Endothelial cell of umbilical vein (primary cell): ENCODE measurements around the gene SMARCC1. TPM values are rescaled to one million over a fixed set of nuclear protein-coding genes. Genes with fewer than 3 reads are reported as not detected.

Experiments used
- BruUV-seq: library from RNA; stranded (reverse); fragments of 400-500 nt; replicated peaks from 2 replicates; lab custom pipeline; 2021; lab: Mats Ljungman, UMichigan
- CTCF ChIA-PET: fragments of 300-600, 350-600 bp; sonication (Branson Sonifier 250); formaldehyde crosslinking; loops from one replicate; lab custom pipeline; 2021; ENCODE audit warnings: antibody characterized with exemption, inconsistent platforms; lab: Charles Lee
- POLR2A ChIA-PET: fragments of 300-600, 350-600 bp; sonication (Branson Sonifier 250); formaldehyde crosslinking; loops from one replicate; lab custom pipeline; 2021; ENCODE audit warnings: antibody characterized with exemption, inconsistent platforms; lab: Charles Lee
- DNase-seq: peaks from one replicate; pipeline ENCODE4 v3.0.0-alpha.2; 2011; ENCODE audit warnings: low read depth, low spot score
- FAIRE-seq: peaks from 2 replicates; lab custom pipeline; 2011; peaks lifted over from hg19 to GRCh38; lab: Jason Lieb, UNC
- H2AFZ ChIP-seq: 2 replicates; pipeline ENCODE4 v1.6.0; 2012; ENCODE audit warnings: low read depth, low read length, control low read depth, inconsistent platforms
- H3K27ac ChIP-seq: 2 replicates; pipeline ENCODE4 v1.5.1; 2011; ENCODE audit warnings: low read depth, mild to moderate bottlenecking, control low read depth, low read length, moderate library complexity; ENCODE audit not compliant: insufficient read depth
- H3K27me3 ChIP-seq, 2 experiments: 2 replicates each; pipeline versions ENCODE4 v1.6.0 to v1.6.1; 2011; ENCODE audit warnings: low read length in 2 of 2, mixed read lengths in 1 of 2; ENCODE audit not compliant: control insufficient read depth in 2 of 2, insufficient read depth in 2 of 2
- H3K36me3 ChIP-seq, 2 experiments: 2 replicates in 1 of 2; 3 replicates in 1 of 2; pipeline ENCODE4 v1.5.1; 2011; ENCODE audit warnings: low read length in 2 of 2, mild to moderate bottlenecking in 1 of 2, moderate library complexity in 1 of 2; ENCODE audit not compliant: control insufficient read depth in 2 of 2, insufficient read depth in 2 of 2; ENCODE audit errors: extremely low read depth in 1 of 2
- H3K4me1 ChIP-seq: 3 replicates; pipeline ENCODE4 v1.5.1; 2011; ENCODE audit warnings: mild to moderate bottlenecking, low read length; ENCODE audit not compliant: control insufficient read depth, insufficient read depth; ENCODE audit errors: extremely low read depth
- H3K4me2 ChIP-seq: 2 replicates; pipeline ENCODE4 v1.6.1; 2011; ENCODE audit warnings: low read length, control low read depth, mixed read lengths; ENCODE audit not compliant: insufficient read depth
- H3K4me3 ChIP-seq, 3 experiments: fragments of 200-600 bp in 1 of 3; sonication (generic), shearing (Covaris generic) in 1 of 3; replicated peaks in 1 of 3; 2 replicates each; pipeline ENCODE4 v1.5.1; 2011 to 2016; ENCODE audit warnings: control low read depth in 3 of 3, low read length in 3 of 3, mild to moderate bottlenecking in 2 of 3, inconsistent platforms in 1 of 3, low read depth in 1 of 3, moderate library complexity in 1 of 3; ENCODE audit not compliant: insufficient read depth in 1 of 3
- H3K79me2 ChIP-seq: 2 replicates; pipeline ENCODE4 v1.6.0; 2012; ENCODE audit warnings: low read length, inconsistent platforms; ENCODE audit not compliant: control insufficient read depth, insufficient read depth
- H3K9ac ChIP-seq: replicated peaks from 2 replicates; pipeline ENCODE3; 2011; ENCODE audit warnings: low read length, control low read depth; ENCODE audit not compliant: insufficient read depth; ENCODE audit errors: extremely low read depth
- H3K9me1 ChIP-seq: replicated peaks from 3 replicates; pipeline ENCODE4 v1.6.0; 2011; ENCODE audit warnings: mild to moderate bottlenecking, low read length; ENCODE audit not compliant: control insufficient read depth, insufficient read depth; ENCODE audit errors: extremely low read depth
- H3K9me3 ChIP-seq: replicated peaks from 2 replicates; pipeline ENCODE4 v1.5.1; 2012; ENCODE audit warnings: low read length, inconsistent platforms; ENCODE audit not compliant: control insufficient read depth, insufficient read depth
- H4K20me1 ChIP-seq: replicated peaks from 2 replicates; pipeline ENCODE3; 2011; ENCODE audit warnings: mild to moderate bottlenecking, low read length; ENCODE audit not compliant: control insufficient read depth, insufficient read depth; ENCODE audit errors: extremely low read depth
- EZH2 ChIP-seq: IDR thresholded peaks from 2 replicates; pipeline ENCODE4 v1.6.1; 2012; ENCODE audit warnings: borderline replicate concordance, low read depth, mild to moderate bottlenecking, moderate library complexity, low read length, inconsistent platforms; ENCODE audit not compliant: severe bottlenecking
- FOS ChIP-seq: IDR thresholded peaks from 2 replicates; pipeline ENCODE4 v1.6.1; 2011; ENCODE audit warnings: mild to moderate bottlenecking, low read length, moderate library complexity, borderline replicate concordance; ENCODE audit not compliant: insufficient read depth
- GATA2 ChIP-seq: IDR thresholded peaks from 2 replicates; pipeline ENCODE4 v1.7.0; 2011; ENCODE audit warnings: low read depth, mild to moderate bottlenecking, moderate library complexity, mixed read lengths, low read length; ENCODE audit not compliant: insufficient read length, insufficient read depth
- JUN ChIP-seq: IDR thresholded peaks from 2 replicates; pipeline ENCODE4 v1.6.1; 2011; ENCODE audit warnings: borderline replicate concordance, low read depth; ENCODE audit not compliant: insufficient read length, insufficient read depth
- MYC ChIP-seq: IDR thresholded peaks from one replicate; pipeline ENCODE4 v1.6.1; 2011; ENCODE audit warnings: mild to moderate bottlenecking, low read depth, low read length
- POLR2A ChIP-seq: IDR thresholded peaks from 2 replicates; pipeline ENCODE4 v1.6.1; 2012; ENCODE audit warnings: low read depth, mild to moderate bottlenecking, control low read depth, low read length
- POLR2AphosphoS5 ChIP-seq: IDR thresholded peaks from 2 replicates; pipeline ENCODE4 v1.6.1; 2012; ENCODE audit warnings: low read depth, mild to moderate bottlenecking, control low read depth, low read length, moderate library complexity; ENCODE audit not compliant: insufficient read depth
- dilution Hi-C: fragments of 300-500 bp; cut with MboI; formaldehyde crosslinking; loops from one replicate; pipeline ENCODE4 v1.15.0; 2019; ENCODE audit warnings: low sequenced_read_pairs; ENCODE audit not compliant: extremely low pct_ligation_motif_present
- intact Hi-C: fragments of 100-400 bp; cut with micrococcal nuclease; formaldehyde crosslinking; loops from one replicate; pipeline ENCODE4 v1.10.0; 2022
- polyA plus RNA-seq, 4 experiments: library from polyadenylated mRNA; depleted of rRNA in 3 of 4; stranded (reverse) in 3 of 4; unstranded in 1 of 4; fragments of >200 nt; gene quantifications; 2 replicates each; pipeline versions ENCODE4 v1.2.1 to v1.2.3, GENCODE V29; 2011 to 2012; ENCODE audit warnings: missing spikeins in 1 of 4
- total RNA-seq: library from RNA; stranded (reverse); gene quantifications from 2 replicates; pipeline ENCODE4 v1.2.3, GENCODE V29; 2021
- TF ChIP-seq, protein P1 (sequence below): IDR thresholded peaks from 2 replicates; pipeline ENCODE4 v1.6.1; 2011; ENCODE audit not compliant: insufficient read depth, insufficient read length
- TF ChIP-seq, protein P2 (sequence below), 2 donors: IDR thresholded peaks; 1 replicate in 1 of 2; 2 replicates in 1 of 2; pipeline ENCODE4 v1.5.1; 2011; ENCODE audit warnings: low read length in 2 of 2, mild to moderate bottlenecking in 2 of 2, moderate library complexity in 2 of 2, control low read depth in 1 of 2, inconsistent platforms in 1 of 2, low read depth in 1 of 2; ENCODE audit not compliant: insufficient read depth in 1 of 2; ENCODE audit errors: extremely low read depth in 1 of 2

Gene SMARCC1
- total and polyA plus RNA-seq, 2 donors (not counting 3 experiments of a cell fraction or from before 2014, with no cell fraction given), result 23.0 to 138 TPM

DNA sequence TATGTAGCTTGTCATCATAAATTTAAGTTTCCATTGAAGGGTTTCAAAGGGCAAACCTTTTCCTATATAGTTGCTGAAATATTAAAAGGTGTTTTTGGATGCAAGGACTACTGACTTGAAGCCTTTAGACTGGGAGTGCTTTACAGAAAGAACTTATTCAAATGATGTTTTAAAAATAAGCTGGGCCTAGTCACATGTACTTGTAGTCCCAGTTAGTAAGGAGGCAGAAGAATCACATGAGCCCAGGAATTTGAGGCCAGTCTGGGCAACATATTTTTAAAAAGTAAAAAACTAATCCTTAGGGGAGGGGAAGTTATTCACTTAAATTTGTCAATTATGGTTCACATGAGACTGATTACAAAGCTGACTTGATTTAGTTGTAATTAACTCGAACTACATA, 65.0 kb downstream of the SMARCC1 start:
- POLR2A ChIA-PET, result no interaction called here

More for the DNA sequence above, 65.0 kb downstream of the SMARCC1 start:
- H3K9me1 ChIP-seq, result no peaks in the 10 kb centered on the region
- no peak for FAIRE-seq
- H3K9ac ChIP-seq, result no peak overlapping the region
- no peak for DNase-seq
- no peaks in the 10 kb centered on the region for H3K27me3 ChIP-seq
- peaks cover 12% of the 10 kb centered on the region for H3K4me1 ChIP-seq
- no peak overlapping the region for H3K4me3 ChIP-seq
- CTCF ChIA-PET, result interaction anchor here (1.5 kb wide), 1 partner anchor 11 kb away, joined by 4 read pairs; no protein-coding TSS in a partner anchor
- no peak overlapping the region for H3K4me2 ChIP-seq
- BruUV-seq, result no TSS peak
- H3K27ac ChIP-seq, result no peak overlapping the region
- H3K79me2 ChIP-seq, result peaks cover 13% of the 10 kb centered on the region
- H3K36me3 ChIP-seq, result peaks cover 7 to 11% of the 10 kb centered on the region in 2 experiments
- H3K9me3 ChIP-seq, result no peaks in the 10 kb centered on the region
- intact Hi-C loops (no loop called here), dilution Hi-C loops (no loop called here)
- H4K20me1 ChIP-seq, result no peaks in the 10 kb centered on the region
- no peak overlapping the region for H2AFZ ChIP-seq
- TF ChIP-seq FOS (no peak), JUN (no peak), POLR2A (no peak), POLR2AphosphoS5 (no peak), GATA2 (no peak), EZH2 (no peak), MYC (no peak)
- TF ChIP-seq, protein P1, sequence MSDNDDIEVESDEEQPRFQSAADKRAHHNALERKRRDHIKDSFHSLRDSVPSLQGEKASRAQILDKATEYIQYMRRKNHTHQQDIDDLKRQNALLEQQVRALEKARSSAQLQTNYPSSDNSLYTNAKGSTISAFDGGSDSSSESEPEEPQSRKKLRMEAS, result no peak
- TF ChIP-seq, protein P2, sequence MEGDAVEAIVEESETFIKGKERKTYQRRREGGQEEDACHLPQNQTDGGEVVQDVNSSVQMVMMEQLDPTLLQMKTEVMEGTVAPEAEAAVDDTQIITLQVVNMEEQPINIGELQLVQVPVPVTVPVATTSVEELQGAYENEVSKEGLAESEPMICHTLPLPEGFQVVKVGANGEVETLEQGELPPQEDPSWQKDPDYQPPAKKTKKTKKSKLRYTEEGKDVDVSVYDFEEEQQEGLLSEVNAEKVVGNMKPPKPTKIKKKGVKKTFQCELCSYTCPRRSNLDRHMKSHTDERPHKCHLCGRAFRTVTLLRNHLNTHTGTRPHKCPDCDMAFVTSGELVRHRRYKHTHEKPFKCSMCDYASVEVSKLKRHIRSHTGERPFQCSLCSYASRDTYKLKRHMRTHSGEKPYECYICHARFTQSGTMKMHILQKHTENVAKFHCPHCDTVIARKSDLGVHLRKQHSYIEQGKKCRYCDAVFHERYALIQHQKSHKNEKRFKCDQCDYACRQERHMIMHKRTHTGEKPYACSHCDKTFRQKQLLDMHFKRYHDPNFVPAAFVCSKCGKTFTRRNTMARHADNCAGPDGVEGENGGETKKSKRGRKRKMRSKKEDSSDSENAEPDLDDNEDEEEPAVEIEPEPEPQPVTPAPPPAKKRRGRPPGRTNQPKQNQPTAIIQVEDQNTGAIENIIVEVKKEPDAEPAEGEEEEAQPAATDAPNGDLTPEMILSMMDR (IDR thresholded peaks at IDR 0.05; ENCODE audit: extremely low read depth in 1 of 2, insufficient read depth in 1 of 2, low read depth in 1 of 2, low read length in 2 of 2), result no peak
